OCI-LY7 (cell line): ENCODE data around the gene GJB5.

Source experiments
- CTCF ChIP-seq: fragments of 200-600 bp; sonication (generic); conservative IDR thresholded peaks from 2 replicates; pipeline ENCODE4 v1.5.1; 2014; ENCODE audit warnings: mild to moderate bottlenecking, antibody characterized with exemption, low read length, moderate library complexity, mixed read lengths
- EZH2phosphoT487 ChIP-seq: fragments of 200-600 bp; sonication (generic); IDR thresholded peaks from 2 replicates; pipeline ENCODE4 v1.6.1; 2018; ENCODE audit warnings: low read depth, borderline replicate concordance, mild to moderate bottlenecking, mixed run types, antibody characterized with exemption, low read length, moderate library complexity, mixed read lengths

DNA sequence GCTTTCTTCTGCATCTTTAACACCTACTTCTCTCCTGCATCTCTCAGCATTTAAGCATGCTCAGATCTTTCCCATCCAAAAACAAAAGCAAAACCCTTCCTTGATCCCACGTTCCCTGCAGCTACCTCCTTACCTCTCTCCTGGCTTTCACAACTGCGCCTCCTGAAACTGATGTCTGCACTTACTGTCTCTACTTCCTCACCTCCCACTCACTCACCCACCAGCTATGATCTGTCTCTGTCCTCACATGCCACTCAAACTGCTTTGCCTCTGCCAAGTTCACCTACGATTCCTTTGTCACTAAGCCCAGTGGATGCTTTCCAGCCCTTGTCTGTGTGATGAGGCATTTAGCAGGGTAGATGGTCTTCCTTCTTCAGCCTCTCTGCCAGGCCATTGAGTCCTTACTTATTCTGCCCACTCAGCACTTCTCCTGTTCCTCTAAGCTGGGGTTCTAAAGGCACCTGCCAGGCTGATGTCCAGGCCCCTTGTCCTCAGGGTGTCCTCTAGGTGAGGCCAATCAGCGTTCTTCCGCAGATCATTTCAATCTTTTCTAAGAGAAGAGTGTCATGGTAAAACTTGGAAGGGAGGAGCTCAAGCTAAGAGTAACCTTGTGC, 16.2 kb downstream of the GJB5 start:
- TF ChIP-seq CTCF (no peak), EZH2phosphoT487 (no peak)
